CD4-positive, CD25-positive, alpha-beta regulatory T cell (primary cell): Measurements from ENCODE around the gene NDUFC2. TPM values are rescaled to one million over a fixed set of nuclear protein-coding genes. Genes with fewer than 3 reads are reported as not detected.
"Not testable (repeated sequence)": the region's sequence is repeated elsewhere in the genome, so short reads cannot be mapped to it uniquely, and the experiment has no call there.

ENCODE experiments used
- ATAC-seq, 2 donors: fragments of 150-1000 bp; cut with Tn5 transposase; one replicate each; pipeline ENCODE4 v1.10.0; 2021; ENCODE audit warnings: low read depth in 2 of 2, moderate number of reproducible peaks in 2 of 2, moderate library complexity in 1 of 2
- DNase-seq, 3 donors: peaks; one replicate each; pipeline versions ENCODE4 v3.0.0 to v3.0.0-alpha.2; 2012 to 2022; ENCODE audit warnings: mixed read lengths in 1 of 3
- H3K27ac ChIP-seq: one replicate; pipeline ENCODE4 v1.7.0; 2013; ENCODE audit warnings: mild to moderate bottlenecking, low read length; ENCODE audit not compliant: insufficient read depth, poor library complexity, severe bottlenecking
- H3K27me3 ChIP-seq: one replicate; pipeline ENCODE4 v1.7.0; 2013; ENCODE audit warnings: low read length; ENCODE audit not compliant: control insufficient read depth, insufficient read depth
- H3K36me3 ChIP-seq: one replicate; pipeline ENCODE4 v1.7.0; 2013; ENCODE audit warnings: mild to moderate bottlenecking, low read length, moderate library complexity; ENCODE audit not compliant: control insufficient read depth, insufficient read depth
- H3K4me1 ChIP-seq: 2 replicates; pipeline ENCODE4 v1.7.0; 2013; ENCODE audit warnings: mild to moderate bottlenecking, low read length; ENCODE audit not compliant: insufficient read depth, control insufficient read depth, poor library complexity, severe bottlenecking
- H3K4me3 ChIP-seq: one replicate; pipeline ENCODE4 v1.7.0; 2013; ENCODE audit warnings: low read depth, mild to moderate bottlenecking, low read length, moderate library complexity
- H3K9me3 ChIP-seq, 2 experiments: 1 replicate in 1 of 2; 2 replicates in 1 of 2; pipeline ENCODE4 v1.7.0; 2013; ENCODE audit warnings: low read length in 2 of 2, mild to moderate bottlenecking in 1 of 2, moderate library complexity in 1 of 2; ENCODE audit not compliant: control insufficient read depth in 2 of 2
- H3K27ac Mint-ChIP-seq, 3 donors: one replicate each; pipeline ENCODE4 v1.8.0; 2020 to 2022; ENCODE audit warnings: mild to moderate bottlenecking in 3 of 3, mixed read lengths in 3 of 3, moderate library complexity in 2 of 3
- H3K27me3 Mint-ChIP-seq: one replicate; pipeline ENCODE4 v1.8.0; 2022; ENCODE audit warnings: mild to moderate bottlenecking, mixed read lengths
- H3K36me3 Mint-ChIP-seq: one replicate; pipeline ENCODE4 v1.8.0; 2020; ENCODE audit warnings: mixed read lengths
- H3K4me1 Mint-ChIP-seq, 4 donors: one replicate each; pipeline ENCODE4 v1.8.0; 2020 to 2022; ENCODE audit warnings: mixed read lengths in 4 of 4, mild to moderate bottlenecking in 1 of 4
- H3K4me3 Mint-ChIP-seq, 4 donors: one replicate each; pipeline ENCODE4 v1.8.0; 2020 to 2022; ENCODE audit warnings: mild to moderate bottlenecking in 4 of 4, mixed read lengths in 4 of 4, moderate library complexity in 3 of 4
- H3K9me3 Mint-ChIP-seq, 7 donors: one replicate each; pipeline ENCODE4 v1.8.0; 2020 to 2022; ENCODE audit warnings: mixed read lengths in 7 of 7, mild to moderate bottlenecking in 3 of 7, moderate library complexity in 2 of 7
- polyA plus RNA-seq, 4 donors: library from polyadenylated mRNA; unstranded; fragments of 300-500 nt; fragmentation: Illumina TruSeq; gene quantifications; one replicate each; pipeline ENCODE4 v1.2.3, GENCODE V29; 2021
- total RNA-seq: library from RNA; stranded (reverse); gene quantifications from one replicate; pipeline ENCODE4 v1.2.3, GENCODE V29; 2022

The NDUFC2 gene
- total and polyA plus RNA-seq, 5 donors from 2014 or later: 43.2 to 222 (median 177) TPM

- H3K27ac Mint-ChIP-seq: no peak overlapping the region
- no peak for ATAC-seq
- Histone ChIP-seq H3K4me3 (no peak overlapping the region), H3K4me1 (no peaks in the 10 kb centered on the region), H3K27ac (no peak overlapping the region), H3K9me3 (no peaks in the 10 kb centered on the region), H3K27me3 (no peaks in the 10 kb centered on the region), H3K36me3 (peaks cover 27% of the 10 kb centered on the region)
- DNase-seq: no peak
- H3K27me3 Mint-ChIP-seq: no peaks in the 10 kb centered on the region
- H3K36me3 Mint-ChIP-seq: peaks cover 39% of the 10 kb centered on the region
- no peaks in the 10 kb centered on the region for H3K9me3 Mint-ChIP-seq
- peaks cover 0 to 2% (median 0%) of the 10 kb centered on the region in 4 donors for H3K4me1 Mint-ChIP-seq
- H3K4me3 Mint-ChIP-seq: no peak overlapping the region
Measured at GRCh38 chr11:78100676-78101472, 21.2 kb upstream of the NDUFC2 start.

GRCh38 chr11:78100261-78100660 is 20.6 kb upstream of the NDUFC2 start:
- Mint-ChIP-seq H3K36me3 (peaks cover 40% of the 10 kb centered on the region), H3K4me3 (no peak overlapping the region), H3K4me1 (peaks cover 0 to 2% (median 0%) of the 10 kb centered on the region in 4 donors), H3K9me3 (no peaks in the 10 kb centered on the region), H3K27ac (peak overlapping the region in 1 of 3 donors; percentile 11), H3K27me3 (no peaks in the 10 kb centered on the region)
- Histone ChIP-seq H3K4me3 (no peak overlapping the region), H3K4me1 (no peaks in the 10 kb centered on the region), H3K36me3 (peaks cover 27% of the 10 kb centered on the region), H3K27me3 (no peaks in the 10 kb centered on the region), H3K27ac (no peak overlapping the region), H3K9me3 (no peaks in the 10 kb centered on the region)
- ATAC-seq (no peak), DNase-seq (no peak)

- no peak for DNase-seq
- H3K9me3 ChIP-seq: no peaks in the 10 kb centered on the region
- H3K4me1 ChIP-seq: no peaks in the 10 kb centered on the region
- ATAC-seq: no peak
- peaks cover 27% of the 10 kb centered on the region for H3K36me3 ChIP-seq
- Mint-ChIP-seq H3K4me1 (peaks cover 0 to 3% (median under 1%) of the 10 kb centered on the region in 4 donors), H3K36me3 (peaks cover 38% of the 10 kb centered on the region), H3K9me3 (no peaks in the 10 kb centered on the region), H3K27ac (no peak overlapping the region), H3K4me3 (no peak overlapping the region), H3K27me3 (no peaks in the 10 kb centered on the region)
- no peak overlapping the region for H3K27ac ChIP-seq
- no peaks in the 10 kb centered on the region for H3K27me3 ChIP-seq
- no peak overlapping the region for H3K4me3 ChIP-seq
Measured at GRCh38 chr11:78099666-78100065, 20.0 kb upstream of the NDUFC2 start.

GRCh38 chr11:78097666-78098385 is 18.2 kb upstream of the NDUFC2 start:
- no peaks in the 10 kb centered on the region for H3K9me3 ChIP-seq
- Mint-ChIP-seq H3K36me3 (peaks cover 33% of the 10 kb centered on the region), H3K27ac (no peak overlapping the region), H3K9me3 (no peaks in the 10 kb centered on the region), H3K4me1 (peaks cover 0 to 9% (median under 1%) of the 10 kb centered on the region in 4 donors), H3K4me3 (no peak overlapping the region), H3K27me3 (no peaks in the 10 kb centered on the region)
- peaks cover 22% of the 10 kb centered on the region for H3K36me3 ChIP-seq
- no peaks in the 10 kb centered on the region for H3K4me1 ChIP-seq
- ATAC-seq: no peak
- no peak overlapping the region for H3K27ac ChIP-seq
- no peak for DNase-seq
- no peak overlapping the region for H3K4me3 ChIP-seq
- H3K27me3 ChIP-seq: no peaks in the 10 kb centered on the region

GRCh38 chr11:78094250-78094649 is 14.6 kb upstream of the NDUFC2 start:
- Histone ChIP-seq H3K4me3 (no peak overlapping the region), H3K36me3 (peaks cover 2% of the 10 kb centered on the region), H3K27ac (no peak overlapping the region), H3K27me3 (no peaks in the 10 kb centered on the region), H3K9me3 (no peaks in the 10 kb centered on the region), H3K4me1 (no peaks in the 10 kb centered on the region)
- Mint-ChIP-seq H3K36me3 (peaks cover 9% of the 10 kb centered on the region), H3K9me3 (no peaks in the 10 kb centered on the region), H3K4me3 (no peak overlapping the region), H3K27me3 (no peaks in the 10 kb centered on the region), H3K4me1 (peaks cover 0 to 9% (median 0%) of the 10 kb centered on the region in 4 donors), H3K27ac (no peak overlapping the region)
- DNase-seq: peak in 1 of 3 donors; percentile 76
- peak in 1 of 2 donors; percentile 39 for ATAC-seq

- not testable (repeated sequence) for H3K4me3 ChIP-seq, H3K27me3 ChIP-seq, H3K4me1 Mint-ChIP-seq, H3K9me3 ChIP-seq, H3K27ac ChIP-seq, H3K36me3 Mint-ChIP-seq, H3K9me3 Mint-ChIP-seq, ATAC-seq, DNase-seq, H3K27me3 Mint-ChIP-seq, H3K27ac Mint-ChIP-seq, H3K4me3 Mint-ChIP-seq, H3K4me1 ChIP-seq, H3K36me3 ChIP-seq
Measured at GRCh38 chr11:78086521-78087074, 6.9 kb upstream of the NDUFC2 start.

- Mint-ChIP-seq H3K27ac (no peak overlapping the region), H3K4me1 (peaks cover 0 to 15% (median 8%) of the 10 kb centered on the region in 4 donors), H3K4me3 (no peak overlapping the region), H3K9me3 (peaks cover 0 to 1% (median 0%) of the 10 kb centered on the region in 7 donors), H3K27me3 (no peaks in the 10 kb centered on the region), H3K36me3 (no peaks in the 10 kb centered on the region)
- Histone ChIP-seq H3K4me3 (no peak overlapping the region), H3K4me1 (no peaks in the 10 kb centered on the region), H3K27ac (no peak overlapping the region), H3K27me3 (no peaks in the 10 kb centered on the region), H3K9me3 (no peaks in the 10 kb centered on the region), H3K36me3 (no peaks in the 10 kb centered on the region)
- no peak for ATAC-seq
- DNase-seq: no peak
Measured at GRCh38 chr11:78085972-78086371, 6.3 kb upstream of the NDUFC2 start.
